ENCODE data around the gene FSIP1. TPM values are rescaled to one million over a fixed set of nuclear protein-coding genes. Genes with fewer than 3 reads are reported as not detected.

FSIP1 gene
- 8.9 and 38.4 TPM in 2 replicates for total RNA-seq

DNA sequence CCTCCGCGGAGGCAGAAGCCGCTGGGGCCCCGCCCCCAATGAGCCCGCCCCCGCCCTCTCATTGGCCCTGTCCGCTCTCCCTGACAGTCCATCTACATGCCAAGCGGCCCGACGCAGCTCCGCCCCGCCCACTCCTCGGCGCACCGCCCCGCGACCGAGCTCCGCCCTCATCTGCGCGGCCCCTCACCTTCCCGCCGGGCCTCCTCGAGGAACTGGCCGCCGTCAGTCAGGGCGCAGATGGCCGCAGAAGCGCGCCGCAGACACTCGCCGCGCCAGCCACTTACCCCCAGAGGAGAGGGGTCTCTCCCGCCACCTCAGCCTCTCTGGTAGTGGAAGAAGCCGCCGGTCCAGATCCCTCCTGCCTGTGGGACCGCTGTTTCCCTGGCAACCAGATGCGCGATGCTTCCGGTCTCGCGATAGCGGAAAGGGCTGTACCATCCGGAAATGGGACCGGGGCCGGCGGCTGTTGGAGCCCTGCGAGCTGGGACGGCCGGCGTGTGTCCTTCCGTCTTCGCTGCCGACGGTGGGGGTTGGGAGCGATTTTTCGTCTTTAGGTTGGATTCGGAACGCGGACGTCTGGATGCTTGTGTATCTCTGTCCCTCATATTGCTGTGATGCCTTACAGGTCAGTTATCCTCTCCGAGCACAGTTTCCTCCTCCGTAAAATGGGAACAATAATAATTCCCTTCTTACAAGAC, at the start of gene FSIP1:
TSS of gene FSIP1 (minus strand) at position 401 of the 698 bp plus-strand sequence. CDS start 6,317 bp downstream, outside the sequence.

DNA sequence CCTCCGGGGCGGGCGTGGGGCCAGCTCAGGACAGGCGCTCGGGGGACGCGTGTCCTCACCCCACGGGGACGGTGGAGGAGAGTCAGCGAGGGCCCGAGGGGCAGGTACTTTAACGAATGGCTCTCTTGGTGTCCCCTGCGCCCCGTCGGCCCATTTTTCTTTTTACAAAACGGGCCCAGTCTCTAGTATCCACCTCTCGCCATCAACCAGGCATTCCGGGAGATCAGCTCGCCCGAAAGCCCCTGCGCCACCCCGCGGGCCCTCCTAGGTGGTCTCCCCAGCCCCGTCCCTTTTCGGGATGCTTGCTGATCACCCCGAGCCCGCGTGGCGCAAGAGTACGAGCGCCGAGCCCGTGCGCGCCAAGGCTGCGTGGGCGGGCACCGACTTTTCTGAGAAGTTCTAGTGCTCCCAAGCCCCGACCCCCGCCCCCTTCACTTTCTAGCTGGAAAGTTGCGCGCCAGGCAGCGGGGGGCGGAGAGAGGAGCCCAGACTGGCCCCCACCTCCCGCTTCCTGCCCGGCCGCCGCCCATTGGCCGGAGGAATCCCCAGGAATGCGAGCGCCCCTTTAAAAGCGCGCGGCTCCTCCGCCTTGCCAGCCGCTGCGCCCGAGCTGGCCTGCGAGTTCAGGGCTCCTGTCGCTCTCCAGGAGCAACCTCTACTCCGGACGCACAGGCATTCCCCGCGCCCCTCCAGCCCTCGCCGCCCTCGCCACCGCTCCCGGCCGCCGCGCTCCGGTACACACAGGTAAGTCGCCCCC, 202.0 kb downstream of the FSIP1 start, which contains the start of gene THBS1:
TSS of gene THBS1 (plus strand) at position 595 of the 757 bp plus-strand sequence. CDS start 779 bp downstream, outside the sequence.

Other genes starting within 250 kb of the FSIP1 start
- 231 and 276 TPM in 2 replicates for gene THBS1, start 201.8 kb downstream of the FSIP1 start, total RNA-seq
- gene GPR176, start 137.4 kb upstream of the FSIP1 start, total RNA-seq = 7.7 and 8.2 TPM in 2 replicates
- gene EIF2AK4, start 151.3 kb upstream of the FSIP1 start, total RNA-seq = 35.5 and 68.1 TPM in 2 replicates

All from nasal cavity respiratory epithelium epithelial cell of viscerocranial mucosa (primary cell).